HG02623 (cell line): ENCODE results near the gene SLC34A1.

Experiments
- ATAC-seq: cut with Tn5 transposase; IDR thresholded peaks from one replicate; pipeline ENCODE4 v1.9.1; 2021; ENCODE audit warnings: moderate library complexity; ENCODE audit not compliant: unreplicated experiment

SLC34A1 gene

GRCh38 chr5:177443144-177443983 is 59.1 kb downstream of the SLC34A1 start:
- ATAC-seq = no peak

GRCh38 chr5:177444106-177445051 is 60.1 kb downstream of the SLC34A1 start:
- no peak for ATAC-seq

- no peak for ATAC-seq
Observed at GRCh38 chr5:177445052-177445916, 61.0 kb downstream of the SLC34A1 start.

GRCh38 chr5:177445917-177446199 is 61.6 kb downstream of the SLC34A1 start:
- no peak for ATAC-seq

- ATAC-seq = peak; percentile 42
Observed at GRCh38 chr5:177446200-177447065, 62.2 kb downstream of the SLC34A1 start, which contains the start of gene PRR7. TSS of gene PRR7 (plus strand) at chr5:177446814. CDS start at chr5:177455068, 8,254 bp downstream.

GRCh38 chr5:177447066-177447610 is 62.9 kb downstream of the SLC34A1 start:
- peak; percentile 17 for ATAC-seq

- no peak for ATAC-seq
Observed at GRCh38 chr5:177447611-177448243, 63.5 kb downstream of the SLC34A1 start.
